C1 segment of cervical spinal cord (tissue), 14 donors: Measurements from ENCODE around the gene PTGR2.
"Not testable (repeated sequence)": the region's sequence is repeated elsewhere in the genome, so short reads cannot be mapped to it uniquely, and the experiment has no call there.

Experiments
- DNase-seq, 14 donors: peaks; one replicate each; lab custom pipeline; 2025; lab: John Stamatoyannopoulos, UW

The PTGR2 gene

GRCh38 chr14:73851567-73852382 lies at the start of gene PTGR2:
Gene PTGR2, plus strand, starts transcription at chr14:73851831. Its CDS starts 7,032 bp downstream, at chr14:73858863.
- peak; percentile 59 to 94 (median 90) for DNase-seq

DNA sequence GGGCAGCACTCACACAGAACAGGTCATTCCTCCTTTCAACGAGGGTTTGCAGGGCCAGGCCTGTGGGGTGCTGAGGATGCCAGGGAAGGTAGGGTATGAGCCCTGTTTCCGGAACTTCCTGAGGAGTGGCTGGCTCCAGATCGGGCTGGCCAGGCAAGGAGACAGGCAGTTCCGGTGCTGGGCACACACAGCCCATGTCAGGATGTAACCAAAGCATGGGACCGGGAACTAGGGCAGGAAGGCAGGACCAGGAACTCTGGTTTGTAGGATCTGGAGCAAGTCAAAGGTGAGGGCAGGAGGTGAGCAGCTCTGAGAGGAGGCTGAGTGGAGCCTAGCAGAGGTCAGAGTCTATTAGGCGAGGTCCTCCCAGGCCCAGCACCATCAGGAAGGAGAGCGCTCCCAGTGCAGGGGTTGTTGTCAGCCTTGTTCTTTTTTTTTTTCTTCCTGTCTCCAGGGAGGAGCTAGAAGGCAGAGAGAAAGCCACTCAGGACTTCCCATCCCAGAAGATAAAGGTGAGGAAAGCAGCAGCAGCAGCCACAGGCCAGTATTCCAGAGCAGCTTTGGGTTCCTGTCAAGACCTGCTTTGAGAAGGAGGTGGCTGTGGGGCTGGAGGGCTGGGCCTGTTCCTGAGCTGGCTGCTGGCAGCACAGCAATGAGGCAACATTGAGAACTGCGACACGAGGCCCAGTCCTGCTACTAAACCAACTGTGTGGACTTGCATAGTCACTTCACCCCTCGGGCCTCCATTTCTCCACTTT lies 49.0 kb upstream of the PTGR2 start:
- DNase-seq = no peak

DNA sequence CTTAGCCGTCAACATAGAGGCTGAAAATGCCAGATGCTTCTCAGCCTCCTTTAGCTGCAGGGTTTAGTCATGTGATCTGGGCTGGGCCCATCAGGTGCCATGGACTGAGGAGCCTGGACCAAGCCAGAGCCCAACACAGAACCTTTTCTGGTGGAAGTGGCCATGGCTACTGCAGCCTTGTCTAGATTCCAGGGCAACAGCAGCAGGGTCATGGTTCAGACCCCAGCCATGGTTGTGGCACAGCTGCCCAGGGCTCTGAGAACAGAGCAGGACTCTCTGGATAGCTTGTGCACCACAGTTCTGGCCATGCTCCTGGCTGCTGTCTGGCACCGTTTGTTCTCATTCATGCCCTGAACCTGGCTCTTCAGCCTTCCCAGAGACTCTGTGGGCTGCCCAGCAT lies 47.0 kb upstream of the PTGR2 start:
- no peak for DNase-seq

- no peak for DNase-seq
These were observed 44.2 kb upstream of the PTGR2 start for GRCh38 chr14:73807457-73807856.

- DNase-seq = no peak
These were observed 42.2 kb upstream of the PTGR2 start for GRCh38 chr14:73809391-73809790.

DNA sequence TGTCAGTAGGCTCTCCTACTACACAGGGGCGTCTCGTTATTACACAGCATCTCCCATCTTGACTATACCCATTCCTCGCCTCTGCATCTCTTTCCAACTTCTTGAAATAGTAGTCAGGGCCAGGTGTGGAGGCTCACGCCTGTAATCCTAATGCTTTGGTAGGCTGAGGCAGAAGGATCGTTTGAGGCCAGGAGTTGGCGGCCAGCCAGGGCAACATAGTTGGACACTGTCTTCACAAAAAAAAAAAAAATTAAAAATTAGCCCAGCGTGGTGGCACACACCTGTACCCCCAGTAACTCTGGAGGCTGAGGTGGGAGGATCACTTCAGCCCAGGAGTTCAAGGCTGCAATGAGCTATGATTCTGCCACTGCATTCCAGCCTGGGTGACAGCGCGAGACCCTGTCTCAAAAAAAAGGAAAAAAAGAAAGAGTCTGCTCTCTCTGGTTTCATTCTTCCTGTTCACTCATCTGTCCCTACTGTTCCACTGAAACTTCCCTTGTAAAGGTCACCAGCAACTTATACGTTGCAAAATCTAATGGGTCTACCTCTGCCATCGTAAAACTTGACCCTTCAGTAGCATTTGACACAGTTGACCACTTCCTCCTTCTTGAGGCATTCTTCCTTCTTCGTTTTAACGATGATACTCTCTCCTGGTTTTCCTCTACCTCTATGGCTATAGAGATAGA lies 41.0 kb upstream of the PTGR2 start:
- DNase-seq = no peak

DNA sequence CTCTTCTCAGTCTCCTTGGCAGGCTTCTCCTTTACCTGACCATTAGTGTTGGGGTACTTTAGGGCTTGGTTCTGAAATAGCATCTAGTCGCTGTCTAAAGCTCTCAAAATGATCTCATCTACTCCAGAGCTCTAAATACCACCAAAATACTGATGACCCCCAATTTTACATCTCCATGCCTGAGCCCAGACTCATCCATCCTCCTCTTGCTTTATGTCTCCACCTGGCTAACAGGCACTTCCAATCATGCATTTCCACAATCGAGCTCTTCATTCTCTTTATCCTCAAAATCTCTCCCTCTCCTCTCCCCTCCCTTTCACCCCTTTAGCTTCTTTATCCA lies 40.5 kb upstream of the PTGR2 start:
- DNase-seq = no peak

DNA sequence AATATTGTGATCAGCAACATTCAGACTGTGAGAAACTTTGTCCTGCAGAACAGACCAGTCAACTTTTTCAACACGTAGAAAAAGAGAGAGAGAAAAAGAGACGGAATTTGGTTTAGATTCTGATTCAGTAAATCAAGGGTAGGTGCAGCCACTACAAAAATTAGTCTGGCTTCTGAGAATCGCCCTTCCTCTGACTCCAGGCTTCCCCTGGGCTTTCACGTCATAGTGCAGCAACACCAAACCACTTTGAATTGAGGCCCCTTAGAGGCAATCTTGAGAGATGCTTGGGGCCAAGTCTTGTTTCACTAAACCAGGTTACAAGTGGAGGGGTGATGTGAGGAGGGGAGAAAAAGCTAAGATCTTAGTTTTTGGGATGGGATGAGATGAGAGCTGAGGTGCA lies 37.5 kb upstream of the PTGR2 start:
- no peak for DNase-seq

DNA sequence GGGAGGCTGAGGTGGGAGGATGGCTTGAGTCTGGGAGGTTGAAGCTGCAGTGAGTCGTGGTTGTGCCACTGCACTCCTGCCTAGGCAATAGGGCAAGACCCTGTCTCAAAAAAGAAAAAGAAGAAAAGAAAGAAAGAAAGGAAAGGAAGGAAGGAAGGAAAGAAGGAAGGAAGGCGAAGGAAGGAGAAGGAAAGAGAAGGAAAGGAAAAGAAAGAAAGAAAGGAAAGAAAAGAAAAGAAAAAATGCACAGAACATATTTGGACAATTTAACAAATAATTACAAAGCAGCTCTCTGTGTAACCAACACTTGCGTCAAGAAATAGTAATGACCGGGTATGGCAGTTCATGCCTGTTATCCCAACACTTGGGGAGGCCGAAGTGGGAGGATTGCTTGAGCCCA lies 35.8 kb upstream of the PTGR2 start:
- DNase-seq = no peak

DNA sequence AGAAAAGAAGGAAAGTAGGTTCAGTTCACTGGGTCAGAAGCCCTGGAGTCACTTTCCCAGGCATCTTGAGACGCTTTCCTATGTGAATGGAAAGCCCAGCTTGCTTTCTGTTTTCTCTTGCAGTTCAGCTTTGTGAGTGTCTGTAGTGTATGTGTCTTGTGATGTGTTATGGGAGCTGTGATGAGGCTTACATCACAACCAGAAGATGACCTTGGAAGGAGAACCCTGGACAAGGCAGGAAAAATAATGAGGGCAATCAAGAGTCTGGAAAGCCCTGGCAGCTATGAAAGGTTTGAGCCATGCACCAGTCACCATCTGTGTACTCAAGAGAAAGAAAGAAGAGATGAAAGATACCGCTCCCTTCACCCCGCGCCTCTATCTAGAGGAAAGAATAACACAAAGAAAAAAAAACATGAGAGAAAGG lies 35.2 kb upstream of the PTGR2 start:
- DNase-seq = no peak

DNA sequence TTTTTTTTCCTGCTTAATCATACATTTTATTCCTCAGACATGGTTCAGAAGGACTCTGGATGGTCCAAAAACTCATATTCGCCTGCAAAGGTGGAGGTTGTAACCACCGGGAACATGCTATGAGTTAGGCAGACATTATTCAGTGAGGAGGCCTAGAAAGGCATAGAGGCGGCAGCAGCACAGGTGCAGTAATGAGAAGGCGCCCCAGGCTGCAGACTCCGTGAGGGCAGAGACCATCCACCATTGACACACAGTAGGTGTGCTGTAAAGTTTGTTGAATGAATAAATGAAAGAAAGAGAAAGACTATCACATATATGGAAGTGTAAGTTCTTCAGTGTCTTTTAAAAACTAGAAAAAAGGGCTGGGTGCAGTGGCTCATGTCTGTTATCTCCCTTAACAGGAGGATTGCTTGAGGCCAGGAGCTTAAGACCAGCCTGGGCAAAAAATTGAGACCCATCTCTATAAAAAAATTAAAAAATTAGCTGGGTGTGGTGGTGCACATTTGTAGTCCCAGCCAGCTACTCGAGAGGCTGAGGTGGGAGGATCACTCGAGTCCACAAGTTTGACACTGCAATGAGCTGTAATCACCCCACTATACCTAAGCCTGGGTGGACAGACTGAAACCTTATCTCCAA lies 34.5 kb upstream of the PTGR2 start:
- no peak for DNase-seq

- DNase-seq = no peak
These were observed 32.8 kb upstream of the PTGR2 start for GRCh38 chr14:73818821-73819220.

- DNase-seq = no peak
These were observed 31.0 kb upstream of the PTGR2 start for GRCh38 chr14:73820631-73821030.

GRCh38 chr14:73823339-73823885 lies 28.2 kb upstream of the PTGR2 start:
- no peak for DNase-seq

DNA sequence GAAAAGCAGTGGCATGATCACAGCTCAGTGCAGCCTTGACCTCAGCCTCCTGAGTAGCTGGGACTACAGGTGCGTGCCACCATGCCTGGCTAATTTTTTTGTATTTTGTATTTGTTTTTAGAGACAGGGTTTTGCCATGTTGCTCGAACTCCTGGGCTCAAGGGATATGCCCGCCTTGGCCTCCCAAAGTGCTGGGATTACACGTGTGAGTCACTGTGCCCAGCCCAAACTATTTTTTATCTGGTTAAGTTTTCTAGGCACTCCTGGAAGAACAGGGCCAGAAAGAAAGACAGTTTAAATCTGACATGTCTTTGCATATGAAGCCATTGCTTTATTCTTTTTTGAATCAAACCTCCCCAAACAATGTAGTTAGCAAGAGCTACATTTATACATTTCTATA lies 27.5 kb upstream of the PTGR2 start:
- no peak for DNase-seq

GRCh38 chr14:73824536-73824935 lies 27.1 kb upstream of the PTGR2 start:
- no peak for DNase-seq

- DNase-seq = peak in 12 of 14 donors; percentile 6 to 78 (median 54)
These were observed 26.0 kb upstream of the PTGR2 start for GRCh38 chr14:73825551-73826188.

DNA sequence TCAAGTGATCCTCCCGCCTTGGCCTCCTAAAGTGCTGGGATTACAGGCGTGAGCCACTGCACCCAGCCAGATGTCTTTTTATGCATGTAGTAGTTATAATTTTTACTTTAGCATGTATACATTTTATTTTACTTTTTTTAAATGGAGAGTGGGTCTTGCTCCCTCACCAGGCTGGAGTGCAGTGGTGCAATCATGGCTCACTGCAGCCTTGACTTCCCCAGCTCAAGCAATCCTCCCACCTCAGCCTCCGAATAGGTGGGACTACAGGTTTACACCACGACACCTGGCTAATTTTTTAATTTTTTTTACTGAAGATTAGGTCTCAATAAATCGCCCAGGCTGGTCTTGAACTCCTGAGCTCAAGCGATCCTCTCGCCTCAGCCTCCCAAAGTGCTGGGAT lies 24.4 kb upstream of the PTGR2 start:
- DNase-seq = not testable (repeated sequence)

GRCh38 chr14:73829071-73829470 lies 22.6 kb upstream of the PTGR2 start:
- no peak for DNase-seq

DNA sequence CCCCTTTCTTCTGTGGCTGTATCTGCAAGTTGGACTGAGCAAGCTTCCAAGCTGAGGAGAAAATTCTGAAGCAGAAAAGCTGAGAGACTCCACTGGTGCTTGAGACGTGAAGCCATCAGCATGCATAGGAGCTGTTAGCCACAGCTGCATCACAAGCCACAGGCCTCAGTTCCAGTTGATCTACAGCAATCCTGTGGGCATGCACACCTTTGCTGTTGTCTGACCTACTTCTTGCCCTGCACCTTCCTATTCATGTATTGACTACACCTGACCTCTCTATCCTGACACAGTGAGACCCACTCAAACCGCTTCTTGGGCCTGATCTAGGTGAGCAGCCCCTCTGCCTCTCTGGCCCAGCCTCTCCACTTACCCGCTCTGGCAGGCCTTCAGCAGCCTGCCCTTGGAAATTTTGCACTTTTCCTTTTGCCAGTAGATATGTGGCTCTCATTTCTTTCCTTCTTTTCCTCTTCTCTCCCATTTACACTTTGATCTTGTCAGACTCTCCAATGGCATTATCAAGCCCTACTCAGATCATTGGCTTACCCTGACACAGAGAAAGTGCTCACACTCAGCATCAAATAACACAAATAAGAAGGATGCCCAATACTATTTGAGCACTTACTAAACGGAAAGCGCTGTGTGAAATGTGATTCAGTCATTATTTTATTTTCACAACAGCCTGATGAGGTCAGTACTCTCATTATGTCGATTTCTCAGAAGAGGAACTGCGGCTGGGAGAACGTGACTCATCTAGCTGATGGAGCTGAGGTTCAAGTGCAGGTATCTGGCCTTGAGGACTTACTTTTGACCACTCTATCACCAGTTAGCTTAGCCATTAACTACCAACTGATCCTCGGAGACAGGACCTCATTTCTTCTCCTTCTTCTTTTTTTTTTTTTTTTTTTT lies 21.9 kb upstream of the PTGR2 start:
- no peak for DNase-seq
